Measurements from ENCODE around the gene C1QTNF3.

GRCh38 chr5:34017254-34017653, 25.8 kb downstream of the C1QTNF3 start:
- TF ChIP-seq EP300 (IDR thresholded peaks at IDR 0.05; ENCODE audit: low read depth) = no peak
- TF ChIP-seq, protein P1, sequence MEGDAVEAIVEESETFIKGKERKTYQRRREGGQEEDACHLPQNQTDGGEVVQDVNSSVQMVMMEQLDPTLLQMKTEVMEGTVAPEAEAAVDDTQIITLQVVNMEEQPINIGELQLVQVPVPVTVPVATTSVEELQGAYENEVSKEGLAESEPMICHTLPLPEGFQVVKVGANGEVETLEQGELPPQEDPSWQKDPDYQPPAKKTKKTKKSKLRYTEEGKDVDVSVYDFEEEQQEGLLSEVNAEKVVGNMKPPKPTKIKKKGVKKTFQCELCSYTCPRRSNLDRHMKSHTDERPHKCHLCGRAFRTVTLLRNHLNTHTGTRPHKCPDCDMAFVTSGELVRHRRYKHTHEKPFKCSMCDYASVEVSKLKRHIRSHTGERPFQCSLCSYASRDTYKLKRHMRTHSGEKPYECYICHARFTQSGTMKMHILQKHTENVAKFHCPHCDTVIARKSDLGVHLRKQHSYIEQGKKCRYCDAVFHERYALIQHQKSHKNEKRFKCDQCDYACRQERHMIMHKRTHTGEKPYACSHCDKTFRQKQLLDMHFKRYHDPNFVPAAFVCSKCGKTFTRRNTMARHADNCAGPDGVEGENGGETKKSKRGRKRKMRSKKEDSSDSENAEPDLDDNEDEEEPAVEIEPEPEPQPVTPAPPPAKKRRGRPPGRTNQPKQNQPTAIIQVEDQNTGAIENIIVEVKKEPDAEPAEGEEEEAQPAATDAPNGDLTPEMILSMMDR (IDR thresholded peaks at IDR 0.05) = no peak
- no peak for TF ChIP-seq POLR2AphosphoS5 (IDR thresholded peaks at IDR 0.05)

All from transverse colon (tissue), 4 donors.